WTC11 (cell line): Measurements from ENCODE around the gene PTPRK. TPM values are rescaled to one million over a fixed set of nuclear protein-coding genes. Genes with fewer than 3 reads are reported as not detected.

Experiments used
- ATAC-seq: fragments of 200-7000 bp; cut with Tn5 transposase; 2 replicates; pipeline ENCODE4 v1.10.0; 2021; ENCODE audit warnings: mild to moderate bottlenecking, moderate library complexity
- CTCF ChIA-PET: fragments of 300-600 bp; sonication (Branson Sonifier 250); formaldehyde crosslinking; loops from one replicate; lab custom pipeline; 2021; ENCODE audit warnings: antibody characterized with exemption; lab: Charles Lee
- POLR2A ChIA-PET: fragments of 350-600 bp; sonication (Branson Sonifier 250); formaldehyde crosslinking; loops from one replicate; lab custom pipeline; 2021; ENCODE audit warnings: antibody characterized with exemption; lab: Charles Lee
- DNase-seq: peaks from one replicate; pipeline ENCODE4 v3.0.0; 2021; ENCODE audit warnings: low spot score
- H3K27ac Mint-ChIP-seq: 2 replicates; pipeline ENCODE4 v1.8.0; 2021; ENCODE audit warnings: mixed read lengths
- H3K27me3 Mint-ChIP-seq: 2 replicates; pipeline ENCODE4 v1.8.0; 2021; ENCODE audit warnings: low read depth, mild to moderate bottlenecking, moderate library complexity, mixed read lengths
- H3K36me3 Mint-ChIP-seq: 2 replicates; pipeline ENCODE4 v1.8.0; 2021; ENCODE audit warnings: mixed read lengths
- H3K4me1 Mint-ChIP-seq: 2 replicates; pipeline ENCODE4 v1.8.0; 2022; ENCODE audit warnings: mixed read lengths
- H3K4me3 Mint-ChIP-seq: 2 replicates; pipeline ENCODE4 v1.8.0; 2021; ENCODE audit warnings: mild to moderate bottlenecking, moderate library complexity, mixed read lengths
- H3K9me3 Mint-ChIP-seq: 2 replicates; pipeline ENCODE4 v1.8.0; 2021; ENCODE audit warnings: mixed read lengths
- AFF4 ChIP-seq: sonication (generic); formaldehyde crosslinking; IDR thresholded peaks from 2 replicates; pipeline ENCODE4 v1.8.1; 2023; ENCODE audit warnings: mild to moderate bottlenecking, missing genetic modification reagents, borderline replicate concordance
- ERG ChIP-seq: fragments of 250-450 bp; sonication (Bioruptor Pico); IDR thresholded peaks from 2 replicates; pipeline ENCODE4 v1.8.0; 2021; ENCODE audit warnings: mild to moderate bottlenecking
- ESRRA ChIP-seq: sonication (generic); formaldehyde crosslinking; IDR thresholded peaks from 2 replicates; pipeline ENCODE4 v1.8.1; 2022; ENCODE audit warnings: mild to moderate bottlenecking, missing genetic modification reagents, borderline replicate concordance
- ETV6 ChIP-seq: sonication (generic); formaldehyde crosslinking; IDR thresholded peaks from 2 replicates; pipeline ENCODE4 v1.8.1; 2022; ENCODE audit warnings: mild to moderate bottlenecking, missing genetic modification reagents
- FOXJ3 ChIP-seq: sonication (generic); formaldehyde crosslinking; IDR thresholded peaks from 2 replicates; pipeline ENCODE4 v1.9.0; 2021; ENCODE audit warnings: missing genetic modification reagents, mild to moderate bottlenecking, borderline replicate concordance
- FOXP4 ChIP-seq: sonication (generic); formaldehyde crosslinking; IDR thresholded peaks from 2 replicates; pipeline ENCODE4 v1.8.0; 2022; ENCODE audit warnings: mild to moderate bottlenecking, missing genetic modification reagents
- HMGA2 ChIP-seq: fragments of 250-450 bp; sonication (Bioruptor Pico); IDR thresholded peaks from 2 replicates; pipeline ENCODE4 v1.4.0; 2021; ENCODE audit warnings: mild to moderate bottlenecking, moderate library complexity
- MAX ChIP-seq: sonication (generic); formaldehyde crosslinking; IDR thresholded peaks from 2 replicates; pipeline ENCODE4 v1.8.0; 2022; ENCODE audit warnings: mild to moderate bottlenecking, missing genetic modification reagents
- MYBL2 ChIP-seq: sonication (generic); formaldehyde crosslinking; IDR thresholded peaks from 2 replicates; pipeline ENCODE4 v1.8.1; 2023; ENCODE audit warnings: mild to moderate bottlenecking, moderate library complexity, missing genetic modification reagents
- OVOL2 ChIP-seq: fragments of 250-450 bp; sonication (Bioruptor Pico); IDR thresholded peaks from 2 replicates; pipeline ENCODE4 v1.9.0; 2021; ENCODE audit warnings: mild to moderate bottlenecking, borderline replicate concordance
- SOX15 ChIP-seq: fragments of 250-450 bp; sonication (Bioruptor Pico); IDR thresholded peaks from 2 replicates; pipeline ENCODE4 v1.9.0; 2021; ENCODE audit warnings: mild to moderate bottlenecking
- TP53 ChIP-seq: sonication (generic); formaldehyde crosslinking; IDR thresholded peaks from 2 replicates; pipeline ENCODE4 v1.8.1; 2023; ENCODE audit warnings: mild to moderate bottlenecking, missing genetic modification reagents
- ZNF317 ChIP-seq: sonication (generic); formaldehyde crosslinking; IDR thresholded peaks from 2 replicates; pipeline ENCODE4 v1.8.1; 2023; ENCODE audit warnings: low read depth, mild to moderate bottlenecking, moderate library complexity, missing genetic modification reagents, borderline replicate concordance
- ZNF425 ChIP-seq: fragments of 250-450 bp; sonication (Bioruptor Pico); conservative IDR thresholded peaks from 2 replicates; pipeline ENCODE4 v1.9.0; 2021; ENCODE audit warnings: mild to moderate bottlenecking
- ZNF671 ChIP-seq: fragments of 250-450 bp; sonication (Bioruptor Pico); IDR thresholded peaks from 2 replicates; pipeline ENCODE4 v1.8.0; 2021; ENCODE audit warnings: mild to moderate bottlenecking
- total RNA-seq: library from RNA; stranded (reverse); gene quantifications from 3 replicates; pipeline ENCODE4 v1.2.3, GENCODE V29; 2021

The PTPRK gene
- total RNA-seq, 1 experiment from 2014 or later = 44.8 TPM

GRCh38 chr6:128397996-128398395, 122.4 kb downstream of the PTPRK start:
- TF ChIP-seq SOX15 (no peak), OVOL2 (no peak), ESRRA (CRISPR knock-in tag) (no peak)
- CTCF ChIA-PET = no interaction called here
- Mint-ChIP-seq H3K9me3 (0 out of 2 replicates have a peak, but pooled peaks cover 3% of the 10 kb centered on the region), H3K4me3 (no peak overlapping the region), H3K27ac (no peak overlapping the region), H3K27me3 (no peaks in the 10 kb centered on the region), H3K4me1 (peaks cover 22% of the 10 kb centered on the region), H3K36me3 (peaks cover 5% of the 10 kb centered on the region)
- POLR2A ChIA-PET = no interaction called here
- DNase-seq = no peak
- ATAC-seq = peak; percentile 46; the same call in 1 of the 2 replicates

- Mint-ChIP-seq H3K9me3 (0 out of 2 replicates have a peak, but pooled peaks cover 3% of the 10 kb centered on the region), H3K4me3 (no peak overlapping the region), H3K27me3 (no peaks in the 10 kb centered on the region), H3K4me1 (peaks cover 22% of the 10 kb centered on the region), H3K27ac (no peak overlapping the region), H3K36me3 (peaks cover 5% of the 10 kb centered on the region)
- ChIA-PET POLR2A (no interaction called here), CTCF (no interaction called here)
- ATAC-seq = no peak
- TF ChIP-seq HMGA2 (CRISPR knock-in tag) (no peak), ZNF671 (CRISPR knock-in tag) (no peak), ETV6 (no peak), TP53 (CRISPR knock-in tag) (no peak), MYBL2 (CRISPR knock-in tag) (no peak), ZNF317 (CRISPR knock-in tag) (no peak)
- no peak for DNase-seq
These were observed 124.8 kb downstream of the PTPRK start for GRCh38 chr6:128395596-128395995.

- Mint-ChIP-seq H3K36me3 (peaks cover 5% of the 10 kb centered on the region), H3K27ac (no peak overlapping the region), H3K4me3 (no peak overlapping the region), H3K9me3 (0 out of 2 replicates have a peak, but pooled peaks cover 3% of the 10 kb centered on the region), H3K4me1 (peaks cover 20% of the 10 kb centered on the region), H3K27me3 (no peaks in the 10 kb centered on the region)
- POLR2A ChIA-PET = no interaction called here
- no peak for TF ChIP-seq ERG (CRISPR knock-in tag)
- TF ChIP-seq AFF4 (CRISPR knock-in tag) = no peak
- no peak for TF ChIP-seq ZNF425 (CRISPR knock-in tag)
- no peak for TF ChIP-seq MAX (CRISPR knock-in tag)
- TF ChIP-seq FOXP4 = no peak
- TF ChIP-seq FOXJ3 (CRISPR knock-in tag) = no peak
- TF ChIP-seq ZNF317 (CRISPR knock-in tag) = no peak
- ATAC-seq (no peak), DNase-seq (no peak)
- CTCF ChIA-PET = no interaction called here
These were observed 125.2 kb downstream of the PTPRK start for GRCh38 chr6:128395188-128395587.
